ENCODE measurements around the gene TMCC3.
"Not testable (repeated sequence)": the region's sequence is repeated elsewhere in the genome, so short reads cannot be mapped to it uniquely, and the experiment has no call there.

GRCh38 chr12:94692826-94693225 is 42.5 kb upstream of the TMCC3 start:
- TF ChIP-seq CTCF (conservative IDR thresholded peaks at IDR 0.05; ENCODE audit: low read length); EZH2phosphoT487 (IDR thresholded peaks at IDR 0.05; ENCODE audit: borderline replicate concordance, low read depth, low read length): not testable (repeated sequence)

Data from OCI-LY7 (cell line).